GM19452 (cell line): ENCODE data around the gene CDA.

Source experiments
- ATAC-seq: cut with Tn5 transposase; IDR thresholded peaks from one replicate; pipeline ENCODE4 v1.9.1; 2021; ENCODE audit not compliant: unreplicated experiment

CDA gene

DNA sequence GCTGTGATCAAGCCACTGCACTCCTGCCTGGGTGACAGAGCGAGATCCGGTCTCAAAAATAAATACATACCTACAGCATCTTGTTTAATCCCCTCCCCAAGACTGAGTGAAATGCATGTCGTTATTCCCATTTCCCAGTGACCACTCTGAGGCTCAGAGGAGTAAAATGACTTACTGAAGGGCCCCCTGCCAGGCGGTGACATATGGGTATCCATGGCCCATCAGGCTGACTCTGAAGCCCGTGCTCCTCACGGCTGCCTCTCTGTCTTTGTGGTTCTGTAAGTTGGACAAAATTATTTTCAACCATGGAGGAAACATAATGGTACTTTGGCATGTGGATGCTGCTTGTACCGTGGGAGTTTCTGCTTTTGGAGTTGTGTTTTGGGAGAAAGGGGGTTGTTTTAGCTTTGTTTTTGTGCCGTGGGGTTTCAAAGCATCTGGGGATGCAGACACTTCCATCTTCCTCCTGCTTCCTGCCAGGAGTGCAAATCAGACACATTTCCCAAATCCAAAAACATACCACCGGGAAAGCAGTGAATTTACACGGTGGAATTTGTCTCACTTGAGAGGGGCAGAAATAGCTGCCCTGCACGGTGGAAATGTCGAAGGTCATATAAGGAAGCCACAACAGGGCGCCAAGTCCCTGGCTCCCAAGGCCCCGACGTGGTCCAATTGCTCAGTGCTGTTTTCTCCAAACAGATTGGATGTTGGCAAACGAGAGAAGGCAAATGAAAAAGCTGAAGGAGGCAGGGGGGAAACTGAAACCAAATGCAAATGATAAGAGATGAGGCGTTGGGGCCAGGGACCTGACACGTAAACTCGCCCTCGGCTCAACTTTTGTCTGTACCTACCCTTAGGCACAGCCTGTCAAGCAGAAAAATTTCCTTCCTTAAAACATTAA, 27.3 kb downstream of the CDA start:
- ATAC-seq = no peak

- ATAC-seq = no peak
Observed at GRCh38 chr1:20616847-20617487, 28.1 kb downstream of the CDA start.

DNA sequence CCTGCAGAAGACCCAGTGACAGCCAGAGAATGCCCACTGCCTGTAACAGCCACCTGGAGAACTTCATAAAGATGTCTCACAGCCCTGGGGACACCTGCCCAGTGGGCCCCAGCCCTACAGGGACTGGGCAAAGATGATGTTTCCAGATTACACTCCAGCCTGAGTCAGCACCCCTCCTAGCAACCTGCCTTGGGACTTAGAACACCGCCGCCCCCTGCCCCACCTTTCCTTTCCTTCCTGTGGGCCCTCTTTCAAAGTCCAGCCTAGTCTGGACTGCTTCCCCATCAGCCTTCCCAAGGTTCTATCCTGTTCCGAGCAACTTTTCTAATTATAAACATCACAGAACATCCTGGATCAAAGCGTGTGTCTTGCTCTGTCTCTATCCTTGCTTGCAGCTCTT, 29.7 kb downstream of the CDA start:
- ATAC-seq = no peak

DNA sequence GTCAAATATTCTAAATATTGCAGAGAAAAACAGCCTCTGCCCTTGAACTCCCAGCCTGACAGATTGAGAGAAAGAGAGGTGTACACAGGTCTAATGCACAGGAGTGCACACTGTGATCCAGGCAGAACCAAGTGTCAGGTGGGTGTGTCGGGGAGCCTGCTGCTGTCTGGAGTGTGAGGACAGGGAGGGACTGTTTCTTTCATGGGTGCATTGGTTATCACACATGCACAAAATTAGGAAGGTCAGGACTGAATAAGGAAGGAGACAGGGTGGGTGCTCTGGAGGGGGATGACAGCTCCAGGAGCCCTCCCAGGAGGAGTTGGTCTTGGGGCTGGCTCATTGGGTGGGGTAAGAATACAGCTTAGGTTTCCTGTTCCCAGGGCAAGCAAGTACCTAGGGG, 31.1 kb downstream of the CDA start:
- ATAC-seq = no peak

GRCh38 chr1:20621012-20621411, 32.1 kb downstream of the CDA start:
- no peak for ATAC-seq

DNA sequence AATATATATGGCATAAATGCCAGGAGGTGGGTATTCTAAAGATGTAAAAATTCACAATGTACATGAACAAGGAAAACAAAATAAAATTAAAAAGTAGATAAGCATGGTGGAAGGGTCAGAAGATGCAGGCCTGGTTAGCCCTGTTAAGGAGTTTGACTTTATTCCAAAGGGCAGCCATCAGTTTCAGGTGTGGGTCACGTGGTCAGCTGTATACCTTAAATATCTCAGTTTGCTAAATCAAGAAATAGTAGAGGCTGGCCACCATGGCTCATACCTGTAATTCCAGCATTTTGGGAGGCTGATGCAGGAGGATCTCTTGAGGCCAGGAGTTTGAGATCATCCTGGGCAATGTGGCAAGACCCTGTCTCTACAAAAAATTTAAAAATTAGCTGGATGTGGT, 35.8 kb downstream of the CDA start:
- ATAC-seq = no peak

- ATAC-seq = no peak
Observed at GRCh38 chr1:20625176-20626097, 36.5 kb downstream of the CDA start.

GRCh38 chr1:20626098-20626427, 37.2 kb downstream of the CDA start:
- ATAC-seq = no peak

DNA sequence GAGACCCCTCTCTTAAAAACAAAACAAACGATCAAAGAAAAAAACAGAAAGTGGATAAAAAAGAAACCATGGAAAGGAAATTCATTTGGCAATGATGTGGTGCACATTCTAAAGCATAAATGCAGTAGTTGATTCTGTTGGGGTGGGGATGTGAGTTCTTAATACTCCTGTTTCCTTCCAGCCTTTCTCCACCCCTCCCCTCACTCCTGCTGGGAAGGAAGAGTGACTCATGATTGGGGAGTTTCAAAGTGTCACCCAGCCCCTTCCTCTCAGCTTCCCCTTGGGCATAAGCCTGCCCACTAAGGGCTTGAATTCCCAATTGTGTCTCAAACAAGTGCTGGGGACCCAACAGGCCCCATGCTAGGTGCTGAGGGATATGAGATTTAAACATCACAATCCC, 37.6 kb downstream of the CDA start:
- ATAC-seq = no peak

GRCh38 chr1:20630729-20631128, 41.8 kb downstream of the CDA start:
- ATAC-seq = no peak

DNA sequence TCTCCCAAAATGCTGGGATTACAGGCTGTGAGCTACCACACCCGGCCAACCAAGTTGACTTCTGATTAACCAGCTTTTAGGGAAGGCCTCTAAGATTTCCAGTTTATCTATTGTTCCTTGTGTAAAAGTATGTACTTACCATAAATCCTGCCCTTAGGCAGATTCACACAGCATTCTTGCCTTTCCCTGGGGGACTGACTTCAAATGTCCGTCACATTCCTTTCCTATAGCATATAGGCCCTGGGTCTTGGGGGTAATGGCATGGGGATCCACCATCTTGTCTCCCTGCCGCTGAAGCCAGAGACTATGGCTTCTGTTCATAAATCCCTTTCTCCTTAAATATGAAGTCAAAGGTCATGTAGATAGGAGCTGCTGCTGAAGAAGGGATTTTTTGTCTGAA, 43.5 kb downstream of the CDA start:
- no peak for ATAC-seq

DNA sequence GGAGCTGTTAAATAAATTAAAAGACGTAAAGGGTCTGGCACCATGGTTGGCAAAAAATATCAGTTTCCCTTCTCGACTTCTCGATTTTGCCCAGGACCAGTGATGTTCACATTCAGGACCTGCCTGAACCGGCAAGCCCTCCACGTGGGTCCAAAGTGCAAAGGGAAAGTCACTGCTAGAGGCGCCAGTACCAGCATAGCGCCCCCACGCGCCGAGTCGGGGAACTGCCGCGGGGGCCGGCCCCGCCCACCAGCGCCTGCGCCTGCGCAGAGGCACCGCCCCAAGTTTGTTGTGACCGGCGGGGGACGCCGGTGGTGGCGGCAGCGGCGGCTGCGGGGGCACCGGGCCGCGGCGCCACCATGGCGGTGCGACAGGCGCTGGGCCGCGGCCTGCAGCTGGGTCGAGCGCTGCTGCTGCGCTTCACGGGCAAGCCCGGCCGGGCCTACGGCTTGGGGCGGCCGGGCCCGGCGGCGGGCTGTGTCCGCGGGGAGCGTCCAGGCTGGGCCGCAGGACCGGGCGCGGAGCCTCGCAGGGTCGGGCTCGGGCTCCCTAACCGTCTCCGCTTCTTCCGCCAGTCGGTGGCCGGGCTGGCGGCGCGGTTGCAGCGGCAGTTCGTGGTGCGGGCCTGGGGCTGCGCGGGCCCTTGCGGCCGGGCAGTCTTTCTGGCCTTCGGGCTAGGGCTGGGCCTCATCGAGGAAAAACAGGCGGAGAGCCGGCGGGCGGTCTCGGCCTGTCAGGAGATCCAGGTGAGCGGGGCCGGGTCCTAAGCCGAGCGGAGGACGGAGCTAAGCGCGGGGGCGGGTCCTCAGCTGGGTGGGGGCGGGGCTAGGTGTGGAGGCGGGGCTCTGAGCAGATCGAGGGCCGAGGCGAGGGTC, 44.5 kb downstream of the CDA start, which contains the start of gene PINK1:
PINK1 (plus strand) TSS at position 269 of the 875 bp plus-strand sequence; CDS start at position 360, 91 bp downstream.
- ATAC-seq = peak; percentile 65

DNA sequence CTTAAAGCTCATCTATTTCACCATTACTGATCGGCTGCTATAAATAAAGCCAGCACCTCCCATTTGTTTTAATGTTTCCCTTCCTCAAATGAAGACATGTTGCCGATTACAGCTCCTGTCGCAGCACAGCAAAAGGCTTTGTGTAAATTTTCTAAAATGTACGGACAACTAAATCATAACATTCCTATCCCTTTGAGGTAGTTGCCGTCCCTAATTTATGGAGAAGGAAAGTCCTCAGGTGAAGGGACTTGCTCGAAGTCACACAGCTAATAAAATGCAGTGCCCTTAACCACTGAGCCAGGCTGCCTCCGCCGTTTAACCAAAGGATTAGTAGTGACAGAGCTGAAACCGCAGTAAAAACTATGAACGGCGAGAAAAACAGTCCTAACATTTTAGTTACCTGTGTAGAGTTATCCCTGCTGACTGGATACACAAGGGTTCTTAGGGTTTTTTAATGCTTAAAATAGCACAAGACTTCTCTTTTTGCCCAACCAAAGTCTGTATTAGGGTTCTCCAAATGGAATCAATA, 45.2 kb downstream of the CDA start:
- ATAC-seq = no peak

GRCh38 chr1:20634594-20635084, 45.7 kb downstream of the CDA start:
- no peak for ATAC-seq

- ATAC-seq = no peak
Observed at GRCh38 chr1:20636785-20637347, 48.0 kb downstream of the CDA start.

- no peak for ATAC-seq
Observed at GRCh38 chr1:20640183-20640597, 51.3 kb downstream of the CDA start.

GRCh38 chr1:20641975-20642374, 53.1 kb downstream of the CDA start:
- ATAC-seq = no peak

DNA sequence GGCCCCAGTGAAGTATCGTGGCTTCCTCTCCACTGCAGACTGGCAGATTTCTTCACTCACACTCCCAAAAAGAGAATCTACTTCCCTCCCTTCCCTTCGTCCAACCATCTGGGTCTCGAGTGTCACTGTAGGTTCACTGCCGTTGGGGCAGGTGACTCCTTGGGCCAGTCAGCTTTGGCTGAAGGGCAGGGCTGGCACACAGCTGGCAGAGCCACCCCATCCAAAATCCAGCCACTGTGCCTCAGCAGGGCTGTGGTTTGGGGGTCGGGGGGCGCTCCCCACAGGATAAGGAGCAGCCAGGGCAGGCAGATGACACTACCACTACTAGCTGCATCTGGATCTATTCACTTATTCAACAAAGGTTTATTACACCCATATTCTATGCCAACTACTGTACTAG, 54.2 kb downstream of the CDA start:
- ATAC-seq = no peak

GRCh38 chr1:20644416-20644815, 55.5 kb downstream of the CDA start:
- ATAC-seq = no peak

GRCh38 chr1:20645414-20645813, 56.5 kb downstream of the CDA start:
- no peak for ATAC-seq
